Peyer's patch (tissue), 4 donors: ENCODE data around the gene NOTO. TPM values are rescaled to one million over a fixed set of nuclear protein-coding genes. Genes with fewer than 3 reads are reported as not detected.

Experiments used
- DNase-seq, 3 donors: peaks; one replicate each; pipeline ENCODE4 v3.0.0-alpha.2; 2017 to 2019
- H3K27ac ChIP-seq, 4 donors: fragments of 200-600 bp; sonication (generic); one replicate each; pipeline ENCODE4 v1.5.1; 2016 to 2019
- H3K27me3 ChIP-seq, 2 donors: fragments of 200-600 bp; sonication (generic); one replicate each; pipeline ENCODE4 v1.5.1; 2019
- H3K36me3 ChIP-seq, 3 donors: fragments of 200-600 bp; sonication (generic); one replicate each; pipeline ENCODE4 v1.5.1; 2016 to 2019
- H3K4me1 ChIP-seq, 4 donors: fragments of 200-600 bp; sonication (generic); one replicate each; pipeline ENCODE4 v1.5.1; 2016 to 2019
- H3K4me3 ChIP-seq, 4 donors: fragments of 200-600 bp; sonication (generic); 1 replicate in 3 of 4; 2 replicates in 1 of 4; pipeline ENCODE4 v1.5.1; 2016 to 2019; ENCODE audit warnings: mild to moderate bottlenecking in 1 of 4
- H3K9me3 ChIP-seq, 4 donors: fragments of 200-600 bp; sonication (generic); one replicate each; pipeline ENCODE4 v1.5.1; 2016 to 2019; ENCODE audit warnings: mild to moderate bottlenecking in 1 of 4
- CTCF ChIP-seq, 6 experiments: fragments of 450-650 bp in 4 of 6; fragments of 200-600 bp in 2 of 6; sonication (generic) in 1 of 6; IDR thresholded peaks; one replicate each; pipeline ENCODE4 v1.5.1; 2017 to 2019; ENCODE audit warnings: antibody characterized with exemption in 6 of 6, mild to moderate bottlenecking in 3 of 6, moderate library complexity in 1 of 6
- POLR2A ChIP-seq, 2 donors: fragments of 450-650 bp; IDR thresholded peaks; one replicate each; pipeline ENCODE4 v1.5.1; 2017; ENCODE audit warnings: antibody characterized with exemption in 2 of 2, mild to moderate bottlenecking in 2 of 2, moderate library complexity in 2 of 2
- total RNA-seq, 4 donors: library from RNA; depleted of rRNA; stranded (reverse); fragments of >200 nt; gene quantifications; one replicate each; pipeline ENCODE4 v1.1.0, GENCODE V29; 2016

The NOTO gene
- total RNA-seq, 4 donors from 2014 or later: not detected

- H3K9me3 ChIP-seq: no peaks in the 10 kb centered on the region
- DNase-seq: no peak
Observed at GRCh38 chr2:73243884-73244570, 41.7 kb downstream of the NOTO start.

GRCh38 chr2:73244580-73244979 lies 42.2 kb downstream of the NOTO start:
- H3K27me3 ChIP-seq: no peaks in the 10 kb centered on the region
- no peaks in the 10 kb centered on the region for H3K4me1 ChIP-seq
- H3K4me3 ChIP-seq: no peak overlapping the region
- no peak overlapping the region for H3K27ac ChIP-seq
- peaks cover 3 to 87% (median 3%) of the 10 kb centered on the region in 3 donors for H3K36me3 ChIP-seq
- no peak for TF ChIP-seq POLR2A (IDR thresholded peaks at IDR 0.05)
- TF ChIP-seq CTCF (IDR thresholded peaks at IDR 0.05): no peak
- H3K9me3 ChIP-seq: no peaks in the 10 kb centered on the region
- no peak for DNase-seq

More at GRCh38 chr2:73243884-73244570, 41.7 kb downstream of the NOTO start:
- H3K27me3 ChIP-seq: no peaks in the 10 kb centered on the region
- H3K36me3 ChIP-seq: peaks cover 3 to 87% (median 3%) of the 10 kb centered on the region in 3 donors
- no peak for TF ChIP-seq CTCF (IDR thresholded peaks at IDR 0.05)
- no peak for TF ChIP-seq POLR2A (IDR thresholded peaks at IDR 0.05)
- H3K27ac ChIP-seq: no peak overlapping the region
- H3K4me3 ChIP-seq: no peak overlapping the region
- no peaks in the 10 kb centered on the region for H3K4me1 ChIP-seq

- TF ChIP-seq CTCF (IDR thresholded peaks at IDR 0.05) (no peak), POLR2A (IDR thresholded peaks at IDR 0.05) (no peak)
Observed at GRCh38 chr2:73246850-73247249, 44.5 kb downstream of the NOTO start.

DNA sequence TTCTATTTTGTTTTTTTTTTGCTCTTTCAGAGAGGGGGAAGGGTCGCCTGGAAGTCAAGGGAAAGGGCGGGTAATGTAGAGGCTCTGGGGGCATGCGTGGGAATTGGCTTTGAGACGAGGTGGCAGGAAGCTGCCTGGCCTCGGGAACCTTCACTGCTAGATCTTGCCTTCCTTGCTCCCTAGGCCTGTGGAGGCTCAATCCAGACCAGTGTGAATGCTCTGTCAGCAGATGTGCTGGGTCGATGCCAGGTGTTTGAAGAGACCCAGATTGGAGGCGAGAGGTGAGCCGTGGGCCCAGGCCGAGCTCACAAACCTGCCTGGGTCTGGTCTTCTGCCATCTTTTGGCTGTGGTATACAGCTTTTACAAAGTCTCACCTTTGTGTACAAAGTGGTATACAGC lies 47.3 kb downstream of the NOTO start:
- no peaks in the 10 kb centered on the region for H3K27me3 ChIP-seq
- no peak overlapping the region for H3K4me3 ChIP-seq
- peaks cover 0 to 100% (median 0%) of the 10 kb centered on the region in 3 donors for H3K36me3 ChIP-seq
- no peak for TF ChIP-seq CTCF (IDR thresholded peaks at IDR 0.05)
- TF ChIP-seq POLR2A (IDR thresholded peaks at IDR 0.05): no peak
- DNase-seq: no peak
- H3K27ac ChIP-seq: no peak overlapping the region
- H3K4me1 ChIP-seq: no peaks in the 10 kb centered on the region
- no peaks in the 10 kb centered on the region for H3K9me3 ChIP-seq

More at GRCh38 chr2:73246850-73247249, 44.5 kb downstream of the NOTO start:
- peaks cover 3 to 98% (median 3%) of the 10 kb centered on the region in 3 donors for H3K36me3 ChIP-seq
- no peak overlapping the region for H3K4me3 ChIP-seq
- no peaks in the 10 kb centered on the region for H3K27me3 ChIP-seq
- H3K4me1 ChIP-seq: no peaks in the 10 kb centered on the region
- DNase-seq: no peak
- H3K27ac ChIP-seq: no peak overlapping the region
- no peaks in the 10 kb centered on the region for H3K9me3 ChIP-seq

DNA sequence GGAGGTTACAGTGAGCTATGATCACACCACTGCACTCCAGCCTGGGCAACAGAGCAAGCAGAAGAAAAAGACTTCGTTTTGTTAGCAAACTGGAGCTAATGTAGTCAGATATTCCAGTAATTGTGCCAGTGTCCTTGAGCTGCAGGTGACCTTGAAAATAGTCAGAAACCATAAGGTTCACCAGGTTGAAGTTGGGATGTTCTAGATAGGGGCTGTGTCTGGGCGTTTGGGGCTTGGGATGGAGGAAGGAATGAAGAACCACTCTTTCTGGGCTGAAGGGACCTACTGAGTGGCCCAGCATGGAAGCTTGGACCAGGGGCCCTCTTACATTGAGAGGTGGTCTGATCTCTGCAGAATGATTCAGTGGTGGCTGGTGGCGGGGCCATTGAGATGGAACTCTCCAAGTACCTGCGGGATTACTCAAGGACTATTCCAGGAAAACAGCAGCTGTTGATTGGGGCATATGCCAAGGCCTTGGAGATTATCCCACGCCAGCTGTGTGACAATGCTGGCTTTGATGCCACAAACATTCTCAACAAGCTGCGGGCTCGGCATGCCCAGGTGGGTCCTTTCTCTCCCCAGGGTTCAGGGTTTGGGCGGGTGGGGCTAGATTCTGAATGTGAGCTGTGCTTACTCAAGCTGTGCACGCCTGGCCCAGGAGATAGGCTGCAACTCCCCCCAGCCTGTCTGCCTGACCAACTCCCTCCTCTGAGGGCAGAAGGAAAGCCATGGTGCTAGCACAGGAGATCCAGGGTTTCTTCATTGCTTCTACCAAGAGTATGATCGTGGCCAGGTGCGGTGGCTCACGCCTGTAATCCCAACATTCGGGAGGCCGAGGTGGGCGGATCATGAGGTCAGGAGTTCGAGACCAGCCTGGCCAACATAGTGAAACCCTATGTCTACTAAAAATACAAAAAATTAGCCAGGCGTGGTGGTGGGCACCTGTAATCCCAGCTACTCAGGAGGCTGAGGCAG lies 48.8 kb downstream of the NOTO start:
- no peak overlapping the region for H3K4me3 ChIP-seq
- H3K27me3 ChIP-seq: no peaks in the 10 kb centered on the region
- TF ChIP-seq POLR2A (IDR thresholded peaks at IDR 0.05): no peak
- no peak for DNase-seq
- no peak overlapping the region for H3K27ac ChIP-seq
- peaks cover 0 to 87% (median 0%) of the 10 kb centered on the region in 3 donors for H3K36me3 ChIP-seq
- H3K4me1 ChIP-seq: no peaks in the 10 kb centered on the region
- no peaks in the 10 kb centered on the region for H3K9me3 ChIP-seq
